HepG2 (cell line): ENCODE data around the gene HDAC5. TPM values are rescaled to one million over a fixed set of nuclear protein-coding genes. Genes with fewer than 3 reads are reported as not detected.

ENCODE experiments used
- ATAC-seq: fragments of 200-7000 bp; cut with Tn5 transposase; 3 replicates; pipeline ENCODE4 v1.9.1; 2020; ENCODE audit warnings: mild to moderate bottlenecking, moderate library complexity
- BruUV-seq: library from RNA; stranded (reverse); fragments of 400-500 nt; replicated peaks from 2 replicates; lab custom pipeline; 2021; lab: Mats Ljungman, UMichigan
- CTCF ChIA-PET: fragments of 300-600 bp; formaldehyde crosslinking; extraction: SDS; loops from one replicate; lab custom pipeline; 2021; ENCODE audit warnings: low total read pairs, inconsistent platforms, low intra/inter-chr PET ratio; lab: Yijun Ruan, JAX
- POLR2A ChIA-PET: fragments of 350-600 bp; sonication (Branson Sonifier 250); formaldehyde crosslinking; loops from one replicate; lab custom pipeline; 2020; ENCODE audit warnings: antibody characterized with exemption, inconsistent platforms; lab: Yijun Ruan, JAX
- DNase-seq: peaks from one replicate; pipeline ENCODE4 v3.0.0-alpha.2; 2015; ENCODE audit warnings: low spot score
- FAIRE-seq: peaks from 3 replicates; lab custom pipeline; 2011; peaks lifted over from hg19 to GRCh38; lab: Jason Lieb, UNC
- H2AFZ ChIP-seq: one replicate; pipeline ENCODE4 v1.6.1; 2011; ENCODE audit warnings: low read length, inconsistent platforms
- H3K27ac ChIP-seq: fragments of 300-600 bp; 3 replicates; pipeline ENCODE4 v1.8.0; 2011; ENCODE audit warnings: mixed run types, mild to moderate bottlenecking, mixed read lengths, low read length, inconsistent platforms; ENCODE audit not compliant: insufficient read depth; ENCODE audit errors: extremely low read length
- H3K27me3 ChIP-seq, 2 experiments: fragments of 200-600 bp in 1 of 2; 2 replicates in 1 of 2; 3 replicates in 1 of 2; pipeline versions ENCODE4 v1.6.0 to v1.8.0; 2011; ENCODE audit warnings: low read length in 2 of 2, mild to moderate bottlenecking in 2 of 2, moderate library complexity in 2 of 2, inconsistent platforms in 1 of 2; ENCODE audit not compliant: insufficient read depth in 2 of 2, control insufficient read depth in 1 of 2
- H3K36me3 ChIP-seq, 2 experiments: fragments of 200-600 bp in 1 of 2; replicated peaks in 1 of 2; 2 replicates in 1 of 2; 3 replicates in 1 of 2; pipeline versions ENCODE4 v1.5.1 to v1.8.0; 2011; ENCODE audit warnings: low read length in 2 of 2, inconsistent platforms in 1 of 2; ENCODE audit not compliant: insufficient read depth in 2 of 2, control insufficient read depth in 1 of 2
- H3K4me1 ChIP-seq: 2 replicates; pipeline ENCODE4 v1.5.1; 2012; ENCODE audit warnings: low read length, inconsistent platforms; ENCODE audit not compliant: insufficient read depth
- H3K4me2 ChIP-seq: 2 replicates; pipeline ENCODE4 v1.6.0; 2011; ENCODE audit warnings: low read depth, low read length, inconsistent platforms
- H3K4me3 ChIP-seq, 3 experiments: fragments of 200-600 bp in 1 of 3; sonication (generic), shearing (Covaris generic) in 1 of 3; replicated peaks in 1 of 3; 2 replicates each; pipeline ENCODE4 v1.5.1; 2011 to 2016; ENCODE audit warnings: low read length in 3 of 3, inconsistent platforms in 2 of 3, low read depth in 2 of 3, mild to moderate bottlenecking in 2 of 3, control low read depth in 1 of 3, mixed read lengths in 1 of 3; ENCODE audit not compliant: insufficient read depth in 1 of 3
- H3K79me2 ChIP-seq: one replicate; pipeline ENCODE4 v1.6.1; 2011; ENCODE audit warnings: low read length, inconsistent platforms; ENCODE audit not compliant: insufficient read depth
- H3K9ac ChIP-seq: 2 replicates; pipeline ENCODE4 v1.6.0; 2011; ENCODE audit warnings: mild to moderate bottlenecking, low read depth, low read length, inconsistent platforms; ENCODE audit not compliant: insufficient read depth
- H3K9me3 ChIP-seq: 2 replicates; pipeline ENCODE4 v1.5.1; 2012; ENCODE audit warnings: mild to moderate bottlenecking, low read length
- H4K20me1 ChIP-seq: 2 replicates; pipeline ENCODE4 v1.6.0; 2011; ENCODE audit warnings: inconsistent platforms, mild to moderate bottlenecking, low read length, moderate library complexity; ENCODE audit not compliant: insufficient read depth
- KLF16 ChIP-seq, 2 experiments: sonication (generic) in 1 of 2; formaldehyde crosslinking in 1 of 2; IDR thresholded peaks; 2 replicates each; pipeline versions ENCODE4 v1.6.1 to v1.8.0; 2016 to 2023; ENCODE audit warnings: missing genetic modification reagents in 2 of 2, missing compliant biosample characterization in 1 of 2
- RAD21 ChIP-seq: fragments of 450-650 bp; formaldehyde crosslinking; IDR thresholded peaks from 2 replicates; pipeline ENCODE4 v1.5.0; 2020; ENCODE audit warnings: mild to moderate bottlenecking
- TBX2 ChIP-seq: sonication (generic); formaldehyde crosslinking; IDR thresholded peaks from 2 replicates; pipeline ENCODE4 v1.5.0; 2020; ENCODE audit warnings: missing genetic modification reagents, mild to moderate bottlenecking, borderline replicate concordance
- ZNF660 ChIP-seq: sonication (generic); formaldehyde crosslinking; IDR thresholded peaks from 2 replicates; pipeline ENCODE4 v1.5.1; 2020; ENCODE audit warnings: mild to moderate bottlenecking, low read depth, missing genetic modification reagents, borderline replicate concordance
- ZSCAN29 ChIP-seq: sonication (generic); formaldehyde crosslinking; conservative IDR thresholded peaks from 2 replicates; pipeline ENCODE4 v1.4.0; 2020; ENCODE audit warnings: mild to moderate bottlenecking, missing genetic modification reagents
- WGBS: methylation state at CpG from one replicate; pipeline ENCODE4 v1.1.6; 2017; ENCODE audit warnings: low lambda C conversion rate; 5-methylcytosine and 5-hydroxymethylcytosine counted together
- in situ Hi-C: cut with HindIII; loops from 2 replicates; pipeline ENCODE4 v1.10.0; 2017; ENCODE audit warnings: low pct_unique_long_range_greater_than_20kb; ENCODE audit not compliant: extremely low pct_ligation_motif_present
- intact Hi-C: fragments of 100-400 bp; cut with micrococcal nuclease; formaldehyde crosslinking; loops from one replicate; pipeline ENCODE4 v1.10.0; 2022; ENCODE audit not compliant: unreplicated experiment
- polyA plus RNA-seq, 8 experiments: library from polyadenylated mRNA; depleted of rRNA in 3 of 8; stranded (reverse) in 7 of 8; unstranded in 1 of 8; fragments of >200 nt; fragmentation: Illumina TruSeq in 4 of 8; extraction: Trizol in 4 of 8; gene quantifications; 2 replicates each; pipeline versions ENCODE4 v1.2.1 to v1.2.3, GENCODE V29; 2011 to 2016; ENCODE audit warnings: low read depth in 4 of 8, missing spikeins in 1 of 8, mixed read lengths in 1 of 8; ENCODE audit not compliant: insufficient read depth in 1 of 8
- total RNA-seq, 5 experiments: library from RNA; depleted of rRNA; stranded (reverse); fragments of >200 nt; fragmentation: Illumina TruSeq; extraction: Trizol; gene quantifications; 2 replicates each; pipeline ENCODE4 v1.2.3, GENCODE V29; 2016; ENCODE audit warnings: low read depth in 1 of 5
- TF ChIP-seq, protein P1 (sequence below): sonication (generic); formaldehyde crosslinking; IDR thresholded peaks from 2 replicates; pipeline ENCODE4 v1.9.0; 2021; ENCODE audit warnings: mild to moderate bottlenecking, missing genetic modification reagents
- TF ChIP-seq, protein P2 (sequence below): sonication (generic); formaldehyde crosslinking; conservative IDR thresholded peaks from 2 replicates; pipeline ENCODE4 v1.4.0; 2020; ENCODE audit warnings: missing genetic modification reagents
- TF ChIP-seq, protein P3 (sequence below): sonication (generic); formaldehyde crosslinking; IDR thresholded peaks from 2 replicates; pipeline ENCODE4 v1.8.1; 2023; ENCODE audit warnings: mild to moderate bottlenecking, inconsistent platforms, moderate library complexity, missing genetic modification reagents, borderline replicate concordance
- TF ChIP-seq, protein P4 (sequence below): sonication (generic); formaldehyde crosslinking; IDR thresholded peaks from 2 replicates; pipeline ENCODE4 v1.8.1; 2022; ENCODE audit warnings: mild to moderate bottlenecking, missing genetic modification reagents
- TF ChIP-seq, protein P5 (sequence below): sonication (generic); formaldehyde crosslinking; IDR thresholded peaks from 2 replicates; pipeline ENCODE4 v1.4.0; 2020; ENCODE audit warnings: mild to moderate bottlenecking, missing genetic modification reagents

HDAC5 gene
- total and polyA plus RNA-seq, 2 of the 13 experiments (the other 11 are each of a cell fraction or from before 2014, with no cell fraction given): 46.4 to 85.4 TPM

DNA sequence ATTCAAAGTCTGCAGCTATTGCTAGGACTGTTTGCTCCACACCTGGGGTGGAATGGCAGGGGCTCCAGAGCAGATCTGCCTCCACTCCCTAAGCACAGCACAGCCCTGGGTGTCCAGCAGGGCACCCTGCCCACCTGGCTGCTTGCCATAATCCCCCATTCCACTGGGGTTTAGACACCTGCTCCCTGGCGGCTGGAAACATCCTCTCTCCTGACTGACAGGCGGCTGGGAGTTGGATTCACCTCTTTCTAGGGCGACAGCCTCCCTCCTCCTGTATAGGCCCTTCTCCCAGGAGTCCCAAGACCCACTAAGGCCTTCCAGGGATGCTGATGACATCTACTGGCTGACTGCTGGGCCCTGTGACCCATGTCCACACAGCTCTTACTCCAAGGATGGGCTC lies 18.0 kb downstream of the HDAC5 start:
- H2AFZ ChIP-seq: no peak overlapping the region
- no peak overlapping the region for H3K4me2 ChIP-seq
- WGBS: 77% methylated on average over 3 of the region's 3 CpGs
- no peak overlapping the region for H3K4me3 ChIP-seq
- H3K27me3 ChIP-seq: no peaks in the 10 kb centered on the region
- intact Hi-C loops: no loop called here
- H3K9ac ChIP-seq: no peak overlapping the region
- H3K4me1 ChIP-seq: peaks cover 93% of the 10 kb centered on the region
- BruUV-seq: no TSS peak
- ChIA-PET CTCF (no interaction called here), POLR2A (interaction anchor here (0.5 to 6.2 kb wide), 3 partner anchors 22 to 40 kb away, joined by 3 to 43 read pairs (median 4); no protein-coding TSS in a partner anchor)
- peaks cover 5% of the 10 kb centered on the region; the same call in 1 of the 2 replicates for H4K20me1 ChIP-seq
- no peak for ATAC-seq
- peaks cover 1 to 2% of the 10 kb centered on the region in 2 experiments; a peak in 4 of 5 replicates for H3K36me3 ChIP-seq
- peaks cover 67% of the 10 kb centered on the region for H3K79me2 ChIP-seq
- in situ Hi-C loops: no loop called here
- DNase-seq: no peak
- peak overlapping the region; percentile 34 for H3K27ac ChIP-seq
- no peak for FAIRE-seq
- H3K9me3 ChIP-seq: no peaks in the 10 kb centered on the region
- TF ChIP-seq, protein P1, sequence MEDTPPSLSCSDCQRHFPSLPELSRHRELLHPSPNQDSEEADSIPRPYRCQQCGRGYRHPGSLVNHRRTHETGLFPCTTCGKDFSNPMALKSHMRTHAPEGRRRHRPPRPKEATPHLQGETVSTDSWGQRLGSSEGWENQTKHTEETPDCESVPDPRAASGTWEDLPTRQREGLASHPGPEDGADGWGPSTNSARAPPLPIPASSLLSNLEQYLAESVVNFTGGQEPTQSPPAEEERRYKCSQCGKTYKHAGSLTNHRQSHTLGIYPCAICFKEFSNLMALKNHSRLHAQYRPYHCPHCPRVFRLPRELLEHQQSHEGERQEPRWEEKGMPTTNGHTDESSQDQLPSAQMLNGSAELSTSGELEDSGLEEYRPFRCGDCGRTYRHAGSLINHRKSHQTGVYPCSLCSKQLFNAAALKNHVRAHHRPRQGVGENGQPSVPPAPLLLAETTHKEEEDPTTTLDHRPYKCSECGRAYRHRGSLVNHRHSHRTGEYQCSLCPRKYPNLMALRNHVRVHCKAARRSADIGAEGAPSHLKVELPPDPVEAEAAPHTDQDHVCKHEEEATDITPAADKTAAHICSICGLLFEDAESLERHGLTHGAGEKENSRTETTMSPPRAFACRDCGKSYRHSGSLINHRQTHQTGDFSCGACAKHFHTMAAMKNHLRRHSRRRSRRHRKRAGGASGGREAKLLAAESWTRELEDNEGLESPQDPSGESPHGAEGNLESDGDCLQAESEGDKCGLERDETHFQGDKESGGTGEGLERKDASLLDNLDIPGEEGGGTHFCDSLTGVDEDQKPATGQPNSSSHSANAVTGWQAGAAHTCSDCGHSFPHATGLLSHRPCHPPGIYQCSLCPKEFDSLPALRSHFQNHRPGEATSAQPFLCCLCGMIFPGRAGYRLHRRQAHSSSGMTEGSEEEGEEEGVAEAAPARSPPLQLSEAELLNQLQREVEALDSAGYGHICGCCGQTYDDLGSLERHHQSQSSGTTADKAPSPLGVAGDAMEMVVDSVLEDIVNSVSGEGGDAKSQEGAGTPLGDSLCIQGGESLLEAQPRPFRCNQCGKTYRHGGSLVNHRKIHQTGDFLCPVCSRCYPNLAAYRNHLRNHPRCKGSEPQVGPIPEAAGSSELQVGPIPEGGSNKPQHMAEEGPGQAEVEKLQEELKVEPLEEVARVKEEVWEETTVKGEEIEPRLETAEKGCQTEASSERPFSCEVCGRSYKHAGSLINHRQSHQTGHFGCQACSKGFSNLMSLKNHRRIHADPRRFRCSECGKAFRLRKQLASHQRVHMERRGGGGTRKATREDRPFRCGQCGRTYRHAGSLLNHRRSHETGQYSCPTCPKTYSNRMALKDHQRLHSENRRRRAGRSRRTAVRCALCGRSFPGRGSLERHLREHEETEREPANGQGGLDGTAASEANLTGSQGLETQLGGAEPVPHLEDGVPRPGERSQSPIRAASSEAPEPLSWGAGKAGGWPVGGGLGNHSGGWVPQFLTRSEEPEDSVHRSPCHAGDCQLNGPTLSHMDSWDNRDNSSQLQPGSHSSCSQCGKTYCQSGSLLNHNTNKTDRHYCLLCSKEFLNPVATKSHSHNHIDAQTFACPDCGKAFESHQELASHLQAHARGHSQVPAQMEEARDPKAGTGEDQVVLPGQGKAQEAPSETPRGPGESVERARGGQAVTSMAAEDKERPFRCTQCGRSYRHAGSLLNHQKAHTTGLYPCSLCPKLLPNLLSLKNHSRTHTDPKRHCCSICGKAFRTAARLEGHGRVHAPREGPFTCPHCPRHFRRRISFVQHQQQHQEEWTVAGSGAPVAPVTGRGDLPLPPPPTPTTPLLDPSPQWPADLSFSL (CRISPR knock-in tag): no peak
- no peak for TF ChIP-seq ZSCAN29 (CRISPR knock-in tag)
- TF ChIP-seq, protein P2, sequence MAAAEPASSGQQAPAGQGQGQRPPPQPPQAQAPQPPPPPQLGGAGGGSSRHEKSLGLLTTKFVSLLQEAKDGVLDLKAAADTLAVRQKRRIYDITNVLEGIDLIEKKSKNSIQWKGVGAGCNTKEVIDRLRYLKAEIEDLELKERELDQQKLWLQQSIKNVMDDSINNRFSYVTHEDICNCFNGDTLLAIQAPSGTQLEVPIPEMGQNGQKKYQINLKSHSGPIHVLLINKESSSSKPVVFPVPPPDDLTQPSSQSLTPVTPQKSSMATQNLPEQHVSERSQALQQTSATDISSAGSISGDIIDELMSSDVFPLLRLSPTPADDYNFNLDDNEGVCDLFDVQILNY (CRISPR knock-in tag): no peak
- TF ChIP-seq ZNF660 (CRISPR knock-in tag): no peak
- 0 out of 2 replicates have a peak, but pooled peaks have one; percentile 23 for TF ChIP-seq TBX2 (CRISPR knock-in tag)
- TF ChIP-seq, protein P3, sequence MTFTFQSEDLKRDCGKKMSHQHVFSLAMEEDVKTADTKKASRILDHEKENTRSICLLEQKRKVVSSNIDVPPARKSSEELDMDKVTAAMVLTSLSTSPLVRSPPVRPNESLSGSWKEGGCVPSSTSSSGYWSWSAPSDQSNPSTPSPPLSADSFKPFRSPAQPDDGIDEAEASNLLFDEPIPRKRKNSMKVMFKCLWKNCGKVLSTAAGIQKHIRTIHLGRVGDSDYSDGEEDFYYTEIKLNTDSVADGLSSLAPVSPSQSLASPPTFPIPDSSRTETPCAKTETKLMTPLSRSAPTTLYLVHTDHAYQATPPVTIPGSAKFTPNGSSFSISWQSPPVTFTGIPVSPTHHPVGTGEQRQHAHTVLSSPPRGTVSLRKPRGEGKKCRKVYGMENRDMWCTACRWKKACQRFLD (CRISPR knock-in tag): no peak
- TF ChIP-seq, protein P4, sequence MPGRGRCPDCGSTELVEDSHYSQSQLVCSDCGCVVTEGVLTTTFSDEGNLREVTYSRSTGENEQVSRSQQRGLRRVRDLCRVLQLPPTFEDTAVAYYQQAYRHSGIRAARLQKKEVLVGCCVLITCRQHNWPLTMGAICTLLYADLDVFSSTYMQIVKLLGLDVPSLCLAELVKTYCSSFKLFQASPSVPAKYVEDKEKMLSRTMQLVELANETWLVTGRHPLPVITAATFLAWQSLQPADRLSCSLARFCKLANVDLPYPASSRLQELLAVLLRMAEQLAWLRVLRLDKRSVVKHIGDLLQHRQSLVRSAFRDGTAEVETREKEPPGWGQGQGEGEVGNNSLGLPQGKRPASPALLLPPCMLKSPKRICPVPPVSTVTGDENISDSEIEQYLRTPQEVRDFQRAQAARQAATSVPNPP: no peak
- TF ChIP-seq, protein P5, sequence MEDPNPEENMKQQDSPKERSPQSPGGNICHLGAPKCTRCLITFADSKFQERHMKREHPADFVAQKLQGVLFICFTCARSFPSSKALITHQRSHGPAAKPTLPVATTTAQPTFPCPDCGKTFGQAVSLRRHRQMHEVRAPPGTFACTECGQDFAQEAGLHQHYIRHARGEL: no peak
- no peak for TF ChIP-seq RAD21 (CRISPR knock-in tag)
- TF ChIP-seq KLF16 (CRISPR knock-in tag; IDR thresholded peaks at IDR 0.05): no peak
